Activated CD8-positive, alpha-beta T cell treated with anti-CD3 and anti-CD28 coated beads, Interleukin-2, amount 10 ng/mL, durations not matched to agents 7 days and 5 days (primary cell): Measurements from ENCODE around the gene NCOA1. TPM values are rescaled to one million over a fixed set of nuclear protein-coding genes. Genes with fewer than 3 reads are reported as not detected.
"Not testable (repeated sequence)": the region's sequence is repeated elsewhere in the genome, so short reads cannot be mapped to it uniquely, and the experiment has no call there.

Experiments
- ATAC-seq: fragments of 150-1000 bp; cut with Tn5 transposase; one replicate; pipeline ENCODE4 v1.10.0; 2021; ENCODE audit warnings: moderate library complexity
- CTCF ChIA-PET: fragments of 350-600 bp; sonication (Branson Sonifier 250); formaldehyde crosslinking; loops from one replicate; lab custom pipeline; 2021; ENCODE audit warnings: antibody characterized with exemption; lab: Charles Lee
- POLR2A ChIA-PET: fragments of 350-600 bp; sonication (Branson Sonifier 250); formaldehyde crosslinking; loops from one replicate; lab custom pipeline; 2021; ENCODE audit warnings: antibody characterized with exemption; lab: Charles Lee
- DNase-seq: peaks from one replicate; pipeline ENCODE4 v3.0.0-alpha.2; 2020
- H3K27ac Mint-ChIP-seq: one replicate; pipeline ENCODE4 v1.8.0; 2021; ENCODE audit warnings: mild to moderate bottlenecking, mixed read lengths
- H3K27me3 Mint-ChIP-seq: one replicate; pipeline ENCODE4 v1.8.0; 2021; ENCODE audit warnings: low read depth, mixed read lengths
- H3K36me3 Mint-ChIP-seq: one replicate; pipeline ENCODE4 v1.8.0; 2021; ENCODE audit warnings: low read depth, mixed read lengths
- H3K4me1 Mint-ChIP-seq: one replicate; pipeline ENCODE4 v1.8.0; 2021; ENCODE audit warnings: low read depth, mixed read lengths
- H3K4me3 Mint-ChIP-seq: one replicate; pipeline ENCODE4 v1.8.0; 2021; ENCODE audit warnings: mild to moderate bottlenecking, mixed read lengths
- H3K9me3 Mint-ChIP-seq: one replicate; pipeline ENCODE4 v1.8.0; 2022; ENCODE audit warnings: mixed read lengths; ENCODE audit not compliant: insufficient read depth
- total RNA-seq, 2 experiments: library from RNA; stranded (reverse); gene quantifications; one replicate each; pipeline ENCODE4 v1.2.3, GENCODE V29; 2021

Gene NCOA1
- total RNA-seq, 2 experiments from 2014 or later = 14.5 to 14.7 TPM

- Mint-ChIP-seq H3K4me1 (no peaks in the 10 kb centered on the region), H3K4me3 (no peak overlapping the region), H3K27me3 (no peaks in the 10 kb centered on the region), H3K36me3 (peaks cover 28% of the 10 kb centered on the region), H3K9me3 (no peaks in the 10 kb centered on the region), H3K27ac (no peak overlapping the region)
- CTCF ChIA-PET = interaction anchor here (1.2 kb wide), 1 partner anchor 41 kb away, joined by 3 read pairs; no protein-coding TSS in a partner anchor
- POLR2A ChIA-PET = no interaction called here
- DNase-seq = no peak
- ATAC-seq = no peak
Observed at GRCh38 chr2:24566209-24566608, 75.2 kb downstream of the NCOA1 start.

DNA sequence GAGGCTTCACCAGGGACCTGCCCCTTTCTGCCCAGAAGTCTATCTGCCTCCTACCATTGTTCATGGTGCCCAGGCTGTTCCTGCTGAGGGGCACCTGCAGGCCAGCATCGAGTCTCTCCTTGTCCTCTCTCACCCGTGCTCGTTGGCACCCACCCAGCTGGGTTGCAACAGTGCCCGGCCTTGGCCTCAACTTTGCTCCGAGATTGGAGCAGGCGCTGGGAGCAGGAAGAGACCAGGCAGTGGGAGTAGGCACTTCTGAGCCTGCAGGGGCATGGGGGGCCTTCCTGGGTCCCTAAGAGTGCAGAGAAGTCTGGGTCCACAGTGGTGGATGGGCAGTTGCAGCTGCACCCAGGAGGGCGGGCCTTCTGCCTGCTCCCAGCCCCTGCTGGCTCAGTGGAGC, 75.6 kb downstream of the NCOA1 start:
- ChIA-PET CTCF (interaction anchor here (1.2 kb wide), 1 partner anchor 40 kb away, joined by 3 read pairs; no protein-coding TSS in a partner anchor), POLR2A (no interaction called here)
- Mint-ChIP-seq H3K4me1 (no peaks in the 10 kb centered on the region), H3K27ac (no peak overlapping the region), H3K9me3 (no peaks in the 10 kb centered on the region), H3K36me3 (peaks cover 28% of the 10 kb centered on the region), H3K4me3 (no peak overlapping the region), H3K27me3 (no peaks in the 10 kb centered on the region)
- DNase-seq (no peak), ATAC-seq (no peak)

GRCh38 chr2:24568551-24568950, 77.5 kb downstream of the NCOA1 start:
- H3K27me3 Mint-ChIP-seq = no peaks in the 10 kb centered on the region
- no peak overlapping the region for H3K4me3 Mint-ChIP-seq
- H3K4me1 Mint-ChIP-seq = no peaks in the 10 kb centered on the region
- ChIA-PET POLR2A (no interaction called here), CTCF (interaction anchor here (0.8 kb wide), 1 partner anchor 11 kb away, joined by 3 read pairs; no protein-coding TSS in a partner anchor)
- H3K9me3 Mint-ChIP-seq = no peaks in the 10 kb centered on the region
- H3K27ac Mint-ChIP-seq = no peak overlapping the region
- H3K36me3 Mint-ChIP-seq = peaks cover 28% of the 10 kb centered on the region
- ATAC-seq (no peak), DNase-seq (no peak)

GRCh38 chr2:24569565-24569964, 78.5 kb downstream of the NCOA1 start:
- H3K4me1 Mint-ChIP-seq, ATAC-seq, DNase-seq, H3K4me3 Mint-ChIP-seq, H3K27me3 Mint-ChIP-seq, H3K27ac Mint-ChIP-seq, CTCF ChIA-PET, H3K9me3 Mint-ChIP-seq, POLR2A ChIA-PET: not testable (repeated sequence)
- H3K36me3 Mint-ChIP-seq = peaks cover 23% of the 10 kb centered on the region

DNA sequence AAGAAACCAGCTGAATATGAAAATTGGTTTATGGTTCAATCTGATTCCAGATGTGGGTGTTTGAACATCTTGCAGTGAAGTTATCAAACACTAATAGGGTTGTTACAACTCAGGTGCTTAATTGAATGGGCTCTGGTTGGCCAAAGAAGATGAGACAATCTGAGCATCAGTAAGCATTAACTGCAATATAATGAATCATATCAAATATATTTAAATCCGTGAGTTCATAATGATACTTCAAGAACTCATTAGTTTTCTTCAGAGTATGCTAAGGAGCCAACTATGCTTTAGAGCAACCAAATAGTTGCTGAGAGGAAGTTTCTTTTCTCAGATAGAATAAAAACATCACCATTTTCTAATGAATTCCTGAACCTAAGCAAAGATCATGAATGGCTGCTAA, 79.2 kb downstream of the NCOA1 start:
- no peak for ATAC-seq

DNA sequence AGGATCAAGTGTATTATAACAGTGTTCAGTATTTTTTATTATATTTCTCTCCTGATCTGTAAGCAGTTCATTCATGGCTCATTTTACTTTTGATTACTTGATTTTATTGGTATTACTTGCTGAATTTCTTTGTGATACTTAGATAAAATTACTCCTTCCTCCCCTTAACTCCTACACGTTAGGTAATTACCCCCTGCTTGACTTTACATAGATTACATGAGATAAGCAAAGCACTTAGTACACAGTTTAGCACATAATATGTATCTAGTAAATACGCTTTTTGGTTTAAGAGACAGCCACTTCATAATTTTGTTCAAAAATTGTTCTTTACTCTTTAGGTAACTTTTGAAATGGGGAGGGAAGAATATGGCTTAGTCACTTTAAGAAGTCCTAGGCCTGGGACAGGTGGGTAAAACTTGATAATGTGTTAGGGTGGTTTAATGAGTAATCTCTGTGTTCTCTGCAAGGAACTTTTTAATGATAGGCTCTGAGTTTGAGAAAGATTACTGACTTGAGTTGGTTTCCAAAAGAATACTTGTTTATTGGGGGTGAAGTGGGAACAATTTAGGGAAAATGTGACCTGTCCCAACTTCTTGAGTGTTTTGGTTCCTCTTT, 80.9 kb downstream of the NCOA1 start:
- CTCF ChIA-PET = interaction anchor here (1.2 to 1.4 kb wide), 2 partner anchors 131 to 162 kb away, joined by 3 read pairs; no protein-coding TSS in a partner anchor
- POLR2A ChIA-PET = no interaction called here
- Mint-ChIP-seq H3K9me3 (no peaks in the 10 kb centered on the region), H3K4me1 (peaks cover 12% of the 10 kb centered on the region), H3K4me3 (no peak overlapping the region), H3K27me3 (no peaks in the 10 kb centered on the region), H3K36me3 (peaks cover 8% of the 10 kb centered on the region), H3K27ac (no peak overlapping the region)
- ATAC-seq (no peak), DNase-seq (no peak)

More for the DNA sequence above, 79.2 kb downstream of the NCOA1 start:
- POLR2A ChIA-PET = no interaction called here
- peaks cover 20% of the 10 kb centered on the region for H3K36me3 Mint-ChIP-seq
- no peaks in the 10 kb centered on the region for H3K9me3 Mint-ChIP-seq
- H3K4me1 Mint-ChIP-seq = no peaks in the 10 kb centered on the region
- DNase-seq = no peak
- no peak overlapping the region for H3K4me3 Mint-ChIP-seq
- no peaks in the 10 kb centered on the region for H3K27me3 Mint-ChIP-seq
- CTCF ChIA-PET = no interaction called here
- H3K27ac Mint-ChIP-seq = no peak overlapping the region

DNA sequence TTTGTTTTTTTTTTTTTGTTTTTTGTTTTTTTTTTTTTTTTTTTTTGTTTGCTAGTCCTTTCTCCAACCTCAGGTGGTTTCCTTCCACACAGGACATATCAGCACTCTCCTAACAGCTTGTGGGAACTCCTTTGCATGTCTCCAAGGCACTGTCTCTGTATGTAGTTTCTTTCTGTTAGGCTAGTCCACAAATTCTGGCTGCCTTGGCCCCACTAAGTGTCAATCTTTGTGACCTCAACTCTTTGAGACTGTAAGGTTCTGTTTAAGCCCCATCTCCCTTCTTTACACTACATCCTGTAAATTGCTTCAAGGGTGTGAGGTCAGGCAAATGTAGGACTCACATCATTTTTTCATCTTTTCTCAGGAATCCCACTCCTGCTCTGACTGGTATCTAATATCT, 85.1 kb downstream of the NCOA1 start:
- H3K4me3 Mint-ChIP-seq = no peak overlapping the region
- no peaks in the 10 kb centered on the region for H3K9me3 Mint-ChIP-seq
- no peaks in the 10 kb centered on the region for H3K27me3 Mint-ChIP-seq
- peaks cover under 1% of the 10 kb centered on the region for H3K36me3 Mint-ChIP-seq
- ATAC-seq (peak; percentile 69), DNase-seq (no peak)
- peaks cover 30% of the 10 kb centered on the region for H3K4me1 Mint-ChIP-seq
- POLR2A ChIA-PET = no interaction called here
- H3K27ac Mint-ChIP-seq = peak overlapping the region; percentile 51
- CTCF ChIA-PET = no interaction called here

DNA sequence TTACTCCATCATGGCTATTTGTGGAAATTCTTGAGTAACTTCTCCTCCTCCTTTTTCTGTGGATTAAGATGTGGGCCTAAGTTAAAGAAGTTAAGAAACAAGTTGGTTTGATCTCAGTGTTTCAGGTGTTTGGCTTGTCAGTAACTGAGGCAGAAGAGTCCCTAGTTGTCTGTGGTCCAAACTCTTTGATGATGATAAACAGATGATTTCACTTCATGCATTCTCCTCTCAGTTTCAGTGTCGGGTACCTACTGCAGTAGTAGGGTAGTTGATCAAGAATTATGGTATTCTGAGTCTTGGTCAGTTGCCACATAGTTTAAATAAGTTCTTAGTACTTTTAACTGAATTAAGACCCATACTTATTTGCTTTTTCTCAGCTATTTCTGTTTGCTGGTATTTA, 85.6 kb downstream of the NCOA1 start:
- no peak for ATAC-seq
- no peak overlapping the region for H3K27ac Mint-ChIP-seq
- peaks cover 30% of the 10 kb centered on the region for H3K4me1 Mint-ChIP-seq
- H3K36me3 Mint-ChIP-seq = peaks cover 5% of the 10 kb centered on the region
- H3K4me3 Mint-ChIP-seq = no peak overlapping the region
- POLR2A ChIA-PET = no interaction called here
- CTCF ChIA-PET = no interaction called here
- DNase-seq = no peak
- no peaks in the 10 kb centered on the region for H3K27me3 Mint-ChIP-seq
- H3K9me3 Mint-ChIP-seq = no peaks in the 10 kb centered on the region

- H3K9me3 Mint-ChIP-seq = no peaks in the 10 kb centered on the region
- no peaks in the 10 kb centered on the region for H3K27me3 Mint-ChIP-seq
- peak overlapping the region; percentile 54 for H3K27ac Mint-ChIP-seq
- peaks cover 5% of the 10 kb centered on the region for H3K36me3 Mint-ChIP-seq
- ATAC-seq (peak; percentile 60), DNase-seq (no peak)
- peak overlapping the region; percentile 46 for H3K4me3 Mint-ChIP-seq
- POLR2A ChIA-PET = no interaction called here
- CTCF ChIA-PET = no interaction called here
- peaks cover 30% of the 10 kb centered on the region for H3K4me1 Mint-ChIP-seq
Observed at GRCh38 chr2:24577481-24577880, 86.4 kb downstream of the NCOA1 start.

- Mint-ChIP-seq H3K27ac (no peak overlapping the region), H3K9me3 (no peaks in the 10 kb centered on the region), H3K4me3 (no peak overlapping the region), H3K36me3 (peaks cover 7% of the 10 kb centered on the region), H3K27me3 (no peaks in the 10 kb centered on the region), H3K4me1 (peaks cover 30% of the 10 kb centered on the region)
- ATAC-seq (no peak), DNase-seq (no peak)
- ChIA-PET POLR2A (no interaction called here), CTCF (interaction anchor here (1.0 to 3.1 kb wide), 6 partner anchors 9 to 249 kb away, joined by 3 to 9 read pairs (median 4); no protein-coding TSS in a partner anchor)
Observed at GRCh38 chr2:24579053-24579803, 88.2 kb downstream of the NCOA1 start.

DNA sequence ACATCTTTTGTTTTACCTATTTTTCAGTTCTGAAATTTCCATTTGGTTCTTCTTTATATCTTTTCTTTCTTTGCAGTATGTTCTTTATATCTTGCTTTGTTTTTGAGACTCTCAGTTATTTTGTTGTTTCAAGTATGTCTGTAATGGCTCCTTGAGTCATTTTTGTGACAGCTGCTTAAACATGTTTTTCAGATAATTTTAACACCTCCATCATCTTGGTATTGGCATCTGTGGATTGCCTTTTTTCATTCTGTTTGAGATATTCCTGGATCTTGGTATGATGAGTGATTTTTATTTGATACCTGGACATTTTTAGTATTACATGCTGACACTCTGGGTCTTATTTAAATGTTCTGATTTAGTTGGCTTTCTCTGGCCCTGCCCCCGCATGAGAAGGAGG, 89.5 kb downstream of the NCOA1 start:
- Mint-ChIP-seq H3K27me3 (no peaks in the 10 kb centered on the region), H3K9me3 (no peaks in the 10 kb centered on the region), H3K36me3 (peaks cover 7% of the 10 kb centered on the region), H3K27ac (no peak overlapping the region), H3K4me1 (peaks cover 30% of the 10 kb centered on the region), H3K4me3 (no peak overlapping the region)
- ChIA-PET POLR2A (no interaction called here), CTCF (interaction anchor here (1.5 to 3.1 kb wide), 2 partner anchors 11 to 12 kb away, joined by 3 to 9 read pairs; no protein-coding TSS in a partner anchor)
- no peak for ATAC-seq
- no peak for DNase-seq

DNA sequence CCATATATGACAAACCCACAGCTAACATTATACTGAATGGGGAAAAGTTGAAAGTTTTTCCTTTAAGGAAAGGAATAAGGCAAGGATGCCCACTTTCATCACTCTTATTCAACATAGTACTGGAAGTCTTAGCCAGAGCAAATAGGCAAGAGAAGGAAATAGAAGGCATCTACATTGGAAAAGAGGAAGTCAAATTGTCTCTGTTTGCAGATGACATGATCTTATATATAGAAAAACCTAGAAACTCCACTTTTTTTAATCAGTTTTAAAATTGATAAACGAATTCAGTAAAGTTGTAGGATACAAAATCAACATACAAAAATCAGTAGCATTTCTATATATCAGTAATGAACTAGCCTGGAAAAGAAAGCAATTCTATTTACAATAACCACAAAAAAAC, 90.9 kb downstream of the NCOA1 start:
- H3K9me3 Mint-ChIP-seq, H3K4me3 Mint-ChIP-seq, ATAC-seq, H3K27me3 Mint-ChIP-seq, DNase-seq, POLR2A ChIA-PET, H3K36me3 Mint-ChIP-seq, H3K27ac Mint-ChIP-seq: not testable (repeated sequence)
- CTCF ChIA-PET = interaction anchor here (3.1 kb wide), 1 partner anchor 9 kb away, joined by 9 read pairs; no protein-coding TSS in a partner anchor
- H3K4me1 Mint-ChIP-seq = peaks cover 26% of the 10 kb centered on the region
